H1 (cell line): ENCODE measurements around the gene KIAA1755. TPM values are rescaled to one million over a fixed set of nuclear protein-coding genes. Genes with fewer than 3 reads are reported as not detected.

ENCODE experiments used
- CTCF ChIA-PET: fragments of 300-600 bp; sonication (Branson Sonifier 250); formaldehyde crosslinking; loops from one replicate; lab custom pipeline; 2021; ENCODE audit not compliant: partially characterized antibody; lab: Charles Lee
- POLR2A ChIA-PET: fragments of 300-600 bp; sonication (Branson Sonifier 250); formaldehyde crosslinking; loops from one replicate; lab custom pipeline; 2021; ENCODE audit warnings: inconsistent platforms; ENCODE audit not compliant: partially characterized antibody; lab: Charles Lee
- DNase-seq, 2 experiments: peaks; one replicate each; pipeline versions ENCODE4 v3.0.0 to v3.0.0-alpha.2; 2010 to 2022; ENCODE audit warnings: low spot score in 2 of 2, low read depth in 1 of 2, mixed read lengths in 1 of 2
- FAIRE-seq: peaks from 2 replicates; lab custom pipeline; 2011; peaks lifted over from hg19 to GRCh38; lab: Jason Lieb, UNC
- H2AFZ ChIP-seq: 2 replicates; pipeline ENCODE4 v1.8.1; 2012; ENCODE audit warnings: low read length, inconsistent platforms
- H2AK5ac ChIP-seq: 2 replicates; pipeline ENCODE4 v1.6.1; 2013; ENCODE audit warnings: low read depth, low read length
- H2BK120ac ChIP-seq: replicated peaks from 2 replicates; pipeline ENCODE3; 2013; ENCODE audit warnings: low read depth, low read length, inconsistent platforms
- H2BK12ac ChIP-seq: 2 replicates; pipeline ENCODE4 v1.6.1; 2013; ENCODE audit warnings: low read depth, low read length
- H2BK15ac ChIP-seq: 2 replicates; pipeline ENCODE4 v1.6.1; 2013; ENCODE audit warnings: low read length
- H2BK20ac ChIP-seq: 2 replicates; pipeline ENCODE4 v1.6.1; 2013; ENCODE audit warnings: low read length
- H2BK5ac ChIP-seq: 2 replicates; pipeline ENCODE4 v1.6.1; 2013; ENCODE audit warnings: low read depth, low read length
- H3K14ac ChIP-seq: 2 replicates; pipeline ENCODE4 v1.6.1; 2013; ENCODE audit warnings: inconsistent platforms; ENCODE audit not compliant: insufficient read length
- H3K18ac ChIP-seq: 2 replicates; pipeline ENCODE4 v1.6.1; 2013; ENCODE audit warnings: low read length; ENCODE audit errors: extremely low read depth
- H3K23ac ChIP-seq: 2 replicates; pipeline ENCODE4 v1.6.1; 2013; ENCODE audit warnings: inconsistent platforms; ENCODE audit not compliant: insufficient read length
- H3K23me2 ChIP-seq: 2 replicates; pipeline ENCODE4 v1.6.1; 2013; ENCODE audit warnings: low read depth, low read length
- H3K27ac ChIP-seq: 2 replicates; pipeline ENCODE4 v1.6.1; 2011; ENCODE audit warnings: low read depth, low read length, inconsistent platforms
- H3K27me3 ChIP-seq, 4 experiments: replicated peaks in 1 of 4; 1 replicate in 1 of 4; 2 replicates in 3 of 4; pipeline versions ENCODE4 v1.6.1 to v1.8.1; 2011 to 2013; ENCODE audit warnings: low read length in 3 of 4, mild to moderate bottlenecking in 3 of 4, inconsistent platforms in 2 of 4, mixed read lengths in 2 of 4, moderate library complexity in 1 of 4; ENCODE audit not compliant: control insufficient read depth in 3 of 4, insufficient read depth in 3 of 4; ENCODE audit errors: extremely low read depth in 1 of 4
- H3K36me3 ChIP-seq, 4 experiments: 2 replicates each; pipeline versions ENCODE4 v1.6.1 to v1.8.1; 2011 to 2013; ENCODE audit warnings: mild to moderate bottlenecking in 4 of 4, low read length in 3 of 4, moderate library complexity in 2 of 4, control low read depth in 1 of 4, inconsistent platforms in 1 of 4; ENCODE audit not compliant: insufficient read depth in 4 of 4, control insufficient read depth in 2 of 4
- H3K4ac ChIP-seq: replicated peaks from 2 replicates; pipeline ENCODE3; 2013; ENCODE audit warnings: low read length, low read depth, mixed read lengths, inconsistent platforms; ENCODE audit not compliant: insufficient read length
- H3K4me1 ChIP-seq, 4 experiments: replicated peaks in 1 of 4; 1 replicate in 1 of 4; 2 replicates in 3 of 4; pipeline versions ENCODE4 v1.6.1 to v1.8.1; 2011 to 2013; ENCODE audit warnings: low read length in 3 of 4, inconsistent platforms in 2 of 4, mixed read lengths in 1 of 4; ENCODE audit not compliant: insufficient read depth in 4 of 4, control insufficient read depth in 3 of 4
- H3K4me2 ChIP-seq, 2 experiments: 2 replicates each; pipeline versions ENCODE4 v1.6.1 to v1.8.1; 2011 to 2013; ENCODE audit warnings: low read depth in 2 of 2, low read length in 2 of 2, control low read depth in 1 of 2, inconsistent platforms in 1 of 2, mild to moderate bottlenecking in 1 of 2; ENCODE audit not compliant: insufficient read depth in 1 of 2
- H3K4me3 ChIP-seq, 4 experiments: fragments of 200-600, 300-600 bp in 1 of 4; sonication (generic), shearing (Covaris generic), sonication (Bioruptor Twin) in 1 of 4; 2 replicates each; pipeline versions ENCODE4 v1.5.1 to v1.8.1; 2011 to 2016; ENCODE audit warnings: low read length in 4 of 4, low read depth in 3 of 4, control low read depth in 2 of 4, inconsistent platforms in 2 of 4, mild to moderate bottlenecking in 2 of 4, mixed read lengths in 1 of 4, moderate library complexity in 1 of 4; ENCODE audit not compliant: insufficient read depth in 2 of 4; ENCODE audit errors: extremely low read depth in 1 of 4
- H3K56ac ChIP-seq: replicated peaks from 2 replicates; pipeline ENCODE3; 2013; ENCODE audit warnings: low read depth, mild to moderate bottlenecking, mixed read lengths, low read length, inconsistent platforms; ENCODE audit not compliant: insufficient read length
- H3K79me1 ChIP-seq: 2 replicates; pipeline ENCODE4 v1.6.1; 2013; ENCODE audit warnings: low read depth, low read length, control low read depth
- H3K79me2 ChIP-seq, 2 experiments: 2 replicates each; pipeline versions ENCODE4 v1.6.1 to v1.8.1; 2012 to 2013; ENCODE audit warnings: low read length in 2 of 2, mild to moderate bottlenecking in 2 of 2, inconsistent platforms in 1 of 2; ENCODE audit not compliant: insufficient read depth in 2 of 2, control insufficient read depth in 1 of 2
- H3K9ac ChIP-seq, 4 experiments: replicated peaks in 1 of 4; 1 replicate in 1 of 4; 2 replicates in 3 of 4; pipeline versions ENCODE4 v1.6.1 to v1.8.1; 2011 to 2013; ENCODE audit warnings: low read depth in 3 of 4, low read length in 3 of 4, control low read depth in 2 of 4, mild to moderate bottlenecking in 2 of 4, moderate library complexity in 2 of 4, inconsistent platforms in 1 of 4; ENCODE audit errors: extremely low read depth in 1 of 4
- H3K9me3 ChIP-seq, 2 experiments: 2 replicates each; pipeline versions ENCODE4 v1.6.1 to v1.8.1; 2012 to 2013; ENCODE audit warnings: mild to moderate bottlenecking in 2 of 2, moderate library complexity in 2 of 2, control low read depth in 1 of 2, inconsistent platforms in 1 of 2, low read depth in 1 of 2, low read length in 1 of 2, mixed read lengths in 1 of 2; ENCODE audit not compliant: insufficient read depth in 2 of 2
- H4K20me1 ChIP-seq, 2 experiments: replicated peaks in 1 of 2; 2 replicates each; pipeline versions ENCODE3 to v1.8.1; 2011 to 2013; ENCODE audit warnings: inconsistent platforms in 2 of 2, low read length in 2 of 2, mild to moderate bottlenecking in 1 of 2; ENCODE audit not compliant: insufficient read depth in 2 of 2, control insufficient read depth in 1 of 2
- H4K5ac ChIP-seq: 2 replicates; pipeline ENCODE4 v1.6.1; 2013; ENCODE audit warnings: low read length, low read depth, mixed read lengths, inconsistent platforms; ENCODE audit not compliant: insufficient read length
- H4K8ac ChIP-seq: 2 replicates; pipeline ENCODE4 v1.8.0; 2013; ENCODE audit warnings: mild to moderate bottlenecking, moderate library complexity, low read length, inconsistent platforms; ENCODE audit not compliant: insufficient read depth; ENCODE audit errors: extremely low read depth
- H4K91ac ChIP-seq: replicated peaks from 2 replicates; pipeline ENCODE3; 2013; ENCODE audit warnings: low read length, mixed read lengths, inconsistent platforms; ENCODE audit not compliant: insufficient read length
- BCL11A ChIP-seq, 2 experiments: IDR thresholded peaks; one replicate each; pipeline ENCODE4 v1.6.1; 2011; ENCODE audit warnings: low read depth in 2 of 2, low read length in 2 of 2, mild to moderate bottlenecking in 2 of 2
- HDAC2 ChIP-seq, 2 experiments: fragments of 300-600 bp in 1 of 2; sonication (generic) in 1 of 2; IDR thresholded peaks; 2 replicates each; pipeline ENCODE4 v1.6.1; 2011 to 2012; ENCODE audit warnings: low read depth in 2 of 2, low read length in 2 of 2, mild to moderate bottlenecking in 2 of 2, moderate library complexity in 2 of 2, borderline replicate concordance in 1 of 2, inconsistent platforms in 1 of 2
- JUN ChIP-seq: IDR thresholded peaks from 2 replicates; pipeline ENCODE4 v1.6.1; 2011; ENCODE audit warnings: low read depth, mild to moderate bottlenecking, improper control_type of control experiment, low read length
- SUZ12 ChIP-seq: fragments of 200-600 bp; sonication (generic); IDR thresholded peaks from 2 replicates; pipeline ENCODE4 v1.6.1; 2012; ENCODE audit warnings: mild to moderate bottlenecking, inconsistent platforms, low read length, moderate library complexity, mixed read lengths
- WGBS, 2 experiments: shearing (Covaris generic) in 1 of 2; methylation state at CpG; one replicate each; pipeline versions ENCODE4 v1.1.6 to v1.1.7; 2013 to 2015; ENCODE audit warnings: low lambda C conversion rate in 2 of 2, mixed read lengths in 2 of 2, inconsistent platforms in 1 of 2, low coverage in 1 of 2, missing lambda C conversion rate in 1 of 2; ENCODE audit not compliant: insufficient replicate concordance in 2 of 2, insufficient coverage in 1 of 2, insufficient read length in 1 of 2; ENCODE audit errors: extremely low coverage in 1 of 2, missing lambda C conversion rate in 1 of 2; 5-methylcytosine and 5-hydroxymethylcytosine counted together
- polyA plus RNA-seq, 7 experiments: library from polyadenylated mRNA; depleted of rRNA in 3 of 7; stranded (reverse) in 5 of 7; unstranded in 2 of 7; fragments of >200 nt in 5 of 7; fragments of 200-250 nt in 2 of 7; gene quantifications; 1 replicate in 5 of 7; 2 replicates in 1 of 7; 4 replicates in 1 of 7; pipeline versions ENCODE4 v1.2.1 to v1.2.3, GENCODE V29; 2011 to 2013; ENCODE audit warnings: missing spikeins in 2 of 7, mixed read lengths in 2 of 7
- total RNA-seq: library from RNA; stranded (reverse); fragmentation: NEBNext Ultra II Directional; extraction: Animal tissue kit (Norgen Biotek cat#: 25700); gene quantifications from 2 replicates; pipeline ENCODE4 v1.2.1, GENCODE V29; 2021

KIAA1755 gene
- total and polyA plus RNA-seq, 2 of the 8 experiments (the other 6 are each of a cell fraction or from before 2014, with no cell fraction given), result 0.23 TPM; not detected in 1

DNA sequence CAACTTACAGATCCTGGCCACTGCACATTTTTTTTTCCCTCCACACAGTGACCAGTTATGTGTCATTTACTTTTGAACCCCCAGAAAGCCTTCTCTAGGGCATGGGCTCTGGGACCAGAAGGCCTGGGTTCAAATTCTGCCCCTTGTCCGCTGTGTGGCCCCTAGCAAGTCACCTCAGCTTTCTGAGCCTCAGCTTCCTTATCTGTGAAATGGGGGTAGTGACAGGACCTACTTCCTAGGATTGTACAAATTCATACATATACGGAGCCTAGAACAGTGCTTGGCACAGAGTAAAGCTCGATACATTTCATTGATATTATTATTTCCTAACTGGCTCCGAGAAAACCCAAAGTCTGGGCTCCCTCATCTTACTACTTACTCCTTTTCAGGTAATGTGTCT lies 45.0 kb upstream of the KIAA1755 start:
- H2BK12ac ChIP-seq, result no peak overlapping the region
- ChIA-PET CTCF (interaction anchor here (0.6 to 5.7 kb wide), 29 partner anchors 8 to 255 kb away, joined by 3 to 47 read pairs (median 4); no protein-coding TSS in a partner anchor), POLR2A (interaction anchor here (2.0 kb wide), 1 partner anchor 10 kb away, joined by 6 read pairs; no protein-coding TSS in a partner anchor)
- no peak overlapping the region for H4K91ac ChIP-seq
- no peak overlapping the region for H3K18ac ChIP-seq
- H3K4me2 ChIP-seq, result no peak overlapping the region
- H3K4ac ChIP-seq, result no peak overlapping the region
- H3K36me3 ChIP-seq, result no peaks in the 10 kb centered on the region
- H3K9ac ChIP-seq, result no peak overlapping the region
- H2BK20ac ChIP-seq, result no peak overlapping the region
- H3K4me3 ChIP-seq, result no peak overlapping the region
- H2AFZ ChIP-seq, result no peak overlapping the region
- H3K56ac ChIP-seq, result no peak overlapping the region
- H2BK120ac ChIP-seq, result no peak overlapping the region
- H3K4me1 ChIP-seq, result no peaks in the 10 kb centered on the region
- H3K27me3 ChIP-seq, result no peaks in the 10 kb centered on the region; a peak in 1 of 7 replicates
- 87% methylated on average over 4 of the region's 4 CpGs; no CpG with 5 or more reads in 1 of the 2 experiments for WGBS, 2 experiments
- H3K14ac ChIP-seq, result no peak overlapping the region
- H4K5ac ChIP-seq, result no peak overlapping the region
- FAIRE-seq (no peak), DNase-seq (no peak)
- H4K20me1 ChIP-seq, result no peaks in the 10 kb centered on the region
- H3K23me2 ChIP-seq, result no peaks in the 10 kb centered on the region
- H2BK15ac ChIP-seq, result no peak overlapping the region
- no peaks in the 10 kb centered on the region for H3K79me2 ChIP-seq
- H3K23ac ChIP-seq, result no peak overlapping the region
- H3K79me1 ChIP-seq, result no peaks in the 10 kb centered on the region
- H2BK5ac ChIP-seq, result no peak overlapping the region
- TF ChIP-seq SUZ12, result no peak
- no peak for TF ChIP-seq JUN
- no peak for TF ChIP-seq BCL11A (IDR thresholded peaks at IDR 0.05; ENCODE audit: low read depth in 2 of 2, low read length in 2 of 2)
- TF ChIP-seq HDAC2 (IDR thresholded peaks at IDR 0.05; ENCODE audit: borderline replicate concordance in 1 of 2, low read depth in 2 of 2, low read length in 2 of 2), result no peak
- H2AK5ac ChIP-seq, result no peak overlapping the region
- H4K8ac ChIP-seq, result no peak overlapping the region
- H3K9me3 ChIP-seq, result no peaks in the 10 kb centered on the region; a peak in 1 of 4 replicates
- no peak overlapping the region for H3K27ac ChIP-seq
